Amniotic epithelial cell (primary cell): ENCODE results near the gene CUL4A.

ENCODE experiments used
- DNase-seq: peaks from one replicate; pipeline ENCODE4 v3.0.0-alpha.2; 2010; ENCODE audit warnings: low read depth

The CUL4A gene

DNA sequence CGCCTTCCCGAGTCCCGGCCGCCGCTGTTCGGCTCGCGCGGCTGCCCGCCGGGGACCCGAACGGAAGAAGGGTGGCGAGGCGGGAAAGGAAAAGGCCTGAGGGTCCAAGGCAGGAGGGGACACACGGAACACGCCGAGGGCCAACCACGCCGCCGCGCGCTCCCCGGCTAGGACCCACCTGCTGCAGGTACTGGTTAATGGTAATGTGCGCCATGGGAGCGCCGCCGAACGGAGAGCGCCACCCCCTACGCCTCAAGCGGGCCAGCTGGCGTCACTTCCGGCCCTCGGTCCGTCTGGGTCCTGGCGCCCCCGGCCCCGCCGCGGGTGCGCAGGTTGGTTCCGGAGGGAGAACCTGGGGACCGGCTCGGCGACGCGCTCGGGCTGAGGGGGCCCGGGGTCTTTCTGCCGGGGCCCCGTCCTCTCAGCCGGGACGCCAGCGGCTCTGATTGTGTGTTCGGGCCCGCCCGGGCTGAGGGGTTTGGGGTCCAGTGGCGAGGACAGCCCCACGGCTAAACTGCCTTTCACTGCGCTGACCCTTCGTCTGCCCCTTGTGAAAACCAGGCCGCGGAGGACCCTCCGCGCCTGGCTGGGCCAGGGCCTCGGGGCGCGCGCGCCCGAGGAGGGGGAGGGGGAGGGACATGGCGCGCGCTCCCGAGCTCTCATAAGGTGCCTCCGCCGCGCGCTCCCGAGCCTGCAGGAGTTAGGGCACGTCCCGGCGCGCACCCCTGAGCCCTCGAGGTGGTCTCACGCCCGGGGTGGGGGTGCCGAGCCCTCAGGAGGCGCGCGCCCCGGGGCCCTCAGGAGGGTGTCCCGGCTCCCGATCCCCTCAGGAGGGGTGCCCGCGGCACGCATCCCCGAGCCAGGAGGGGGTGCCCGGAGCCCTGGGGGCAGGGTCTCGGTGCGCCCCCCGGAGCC is 735 bp upstream of the CUL4A start, which contains the start of gene PCID2:
Gene PCID2, minus strand, starts transcription at position 249 of the 915 bp plus-strand sequence. Its CDS starts 35 bp downstream, at position 214.
- DNase-seq: peak; percentile 79

DNA sequence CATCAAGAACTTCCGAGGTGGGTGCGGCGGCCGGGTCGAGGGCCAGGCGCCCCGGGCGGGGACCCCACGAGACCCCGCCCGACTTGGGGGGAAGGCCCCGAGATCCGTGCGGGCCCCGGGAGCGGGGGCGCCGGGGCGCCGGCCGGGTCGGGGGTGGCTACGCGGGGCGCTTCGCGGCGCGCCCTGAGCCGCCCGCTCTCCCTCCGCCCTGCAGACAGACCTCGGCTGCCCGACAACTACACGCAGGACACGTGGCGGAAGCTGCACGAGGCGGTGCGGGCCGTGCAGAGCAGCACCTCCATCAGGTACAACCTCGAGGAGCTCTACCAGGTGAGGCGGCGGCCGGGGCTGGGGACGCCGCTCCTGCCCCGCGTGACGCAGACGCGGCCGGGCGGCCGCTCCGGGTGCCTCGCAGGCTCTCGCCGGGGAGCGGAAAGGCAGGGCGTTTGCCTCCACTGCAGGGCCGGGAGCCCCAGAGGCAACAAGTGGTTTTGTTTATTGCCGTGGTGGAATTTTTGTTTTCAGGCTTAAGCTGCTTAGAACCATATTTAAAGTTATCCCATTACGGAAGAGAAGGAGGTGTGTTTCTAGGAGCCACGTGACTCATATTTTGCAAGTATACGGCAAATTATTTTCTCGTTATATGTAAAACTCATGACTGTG is 477 bp downstream of the CUL4A start:
- DNase-seq: peak; percentile 55

DNA sequence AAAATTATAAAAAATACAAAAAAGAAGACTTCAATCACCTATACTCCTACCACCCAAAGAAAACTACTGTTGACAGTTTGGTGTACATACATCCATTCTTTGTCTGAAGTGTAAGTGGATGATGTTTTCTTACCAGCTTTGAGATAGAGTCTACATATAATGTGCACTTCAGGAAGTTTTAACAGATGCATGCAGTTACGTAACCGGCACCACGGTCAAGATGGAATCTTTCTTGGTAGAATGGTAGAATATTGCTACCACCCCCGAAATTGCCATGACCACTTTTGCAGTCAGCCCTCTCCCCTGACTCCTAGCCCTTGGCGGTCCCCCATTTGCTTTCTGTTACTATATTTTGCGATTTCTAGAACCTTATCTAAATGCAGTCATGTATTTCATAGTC is 1.4 kb downstream of the CUL4A start:
- no peak for DNase-seq

DNA sequence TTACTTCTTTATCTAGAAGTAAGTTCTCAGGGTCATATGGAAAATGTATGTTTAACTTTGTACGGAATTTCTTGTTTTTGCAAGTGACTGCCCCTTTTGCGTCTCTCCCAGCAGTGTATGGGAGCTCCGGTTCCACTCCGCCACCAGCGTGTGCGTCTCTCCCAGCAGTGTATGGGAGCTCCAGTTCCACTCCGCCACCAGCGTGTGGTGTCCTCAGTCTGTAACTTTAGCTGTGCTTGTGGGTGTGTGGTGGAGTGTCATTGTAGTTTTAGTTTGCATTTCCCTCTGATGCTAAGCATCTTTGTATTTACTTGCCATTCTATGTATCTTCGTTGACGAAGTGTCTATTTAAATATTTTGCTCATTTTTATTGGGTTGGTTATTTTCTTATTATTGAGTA is 2.4 kb downstream of the CUL4A start:
- DNase-seq: no peak

DNA sequence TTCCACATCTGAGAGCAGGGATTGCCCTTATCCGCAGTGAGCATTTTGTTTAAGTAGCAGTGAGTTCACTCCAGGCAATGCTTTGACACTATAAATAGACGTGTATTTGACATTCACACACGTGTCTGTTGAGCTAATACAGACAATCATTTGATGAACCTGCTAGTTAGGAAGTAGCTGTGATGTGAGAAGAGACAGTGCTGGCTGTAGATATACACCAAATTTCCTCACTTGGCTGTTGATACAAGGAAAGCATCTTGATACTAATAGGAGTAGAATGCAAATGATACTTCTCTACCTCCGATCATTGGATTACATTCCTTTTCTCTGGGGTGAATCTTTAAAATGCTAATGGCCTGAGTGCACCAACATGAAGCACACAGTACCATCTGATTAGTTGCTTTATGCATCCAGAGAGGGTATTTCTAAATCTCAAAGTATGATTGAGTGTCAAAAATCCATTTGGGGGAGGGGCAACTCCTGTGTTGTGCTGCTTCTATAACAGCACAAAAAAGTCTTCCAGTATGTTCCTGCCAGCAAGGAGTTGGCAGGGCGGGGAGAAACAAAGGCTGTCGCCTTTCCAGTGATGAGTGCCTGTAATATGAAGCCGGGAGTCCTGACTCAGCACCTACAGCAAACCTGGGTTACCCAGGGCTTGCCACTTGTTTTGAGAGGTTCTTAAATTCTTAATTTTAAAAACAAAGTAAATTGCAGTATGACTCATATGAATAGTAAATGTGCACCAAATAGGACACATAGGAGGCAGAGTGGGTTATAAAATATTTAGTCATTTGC is 7.0 kb downstream of the CUL4A start:
- peak; percentile 56 for DNase-seq

DNA sequence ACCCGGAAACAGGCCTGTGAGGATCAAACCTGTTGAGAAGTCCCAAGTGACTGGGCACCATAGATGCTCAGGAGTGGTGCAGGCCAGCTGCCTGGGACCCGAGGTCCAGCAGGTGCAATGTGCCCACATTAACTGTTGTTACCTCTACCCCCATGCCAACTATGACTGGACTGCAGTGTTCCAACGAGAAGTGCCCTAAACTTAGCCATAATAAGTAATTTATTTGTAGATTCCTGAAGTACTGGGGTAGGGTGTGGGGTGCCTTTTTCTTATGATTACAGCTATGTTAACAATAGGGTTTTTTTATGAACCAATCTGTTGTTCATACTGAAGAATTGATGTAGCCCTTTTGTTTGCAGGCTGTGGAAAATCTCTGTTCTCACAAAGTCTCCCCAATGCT is 9.2 kb downstream of the CUL4A start:
- no peak for DNase-seq

DNA sequence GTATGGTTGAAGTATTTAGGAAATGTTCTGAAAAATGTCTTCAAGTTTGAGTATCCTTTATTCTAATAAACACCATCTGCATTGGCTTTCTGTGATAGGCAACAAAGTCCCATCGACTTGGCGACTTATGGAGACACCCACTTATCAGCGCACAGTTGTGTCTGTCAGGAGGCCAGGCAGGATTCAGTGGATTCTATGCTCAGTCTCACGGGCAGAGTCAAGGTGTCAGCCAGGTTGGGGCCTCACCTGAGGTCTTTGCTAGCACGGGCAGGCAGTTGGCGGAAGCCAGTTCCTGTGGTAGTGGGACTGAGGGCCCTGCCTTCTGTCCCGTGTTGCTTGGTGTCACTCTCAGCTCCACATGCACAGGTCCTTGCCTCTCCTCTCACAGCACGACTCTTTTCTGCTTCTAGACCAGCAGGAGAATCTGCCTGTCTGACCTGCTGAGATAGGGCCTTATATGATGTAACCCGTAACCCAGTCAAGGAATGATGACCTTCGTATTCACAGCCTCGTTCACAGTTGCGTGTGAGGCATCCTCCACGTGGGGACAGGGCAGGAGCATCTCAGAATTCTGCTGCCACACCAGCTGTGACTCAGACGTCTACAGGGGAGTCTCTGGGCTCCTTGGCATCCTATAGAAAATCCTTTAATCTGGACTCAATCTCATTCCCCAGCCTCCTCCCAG is 10.0 kb downstream of the CUL4A start:
- peak; percentile 61 for DNase-seq

DNA sequence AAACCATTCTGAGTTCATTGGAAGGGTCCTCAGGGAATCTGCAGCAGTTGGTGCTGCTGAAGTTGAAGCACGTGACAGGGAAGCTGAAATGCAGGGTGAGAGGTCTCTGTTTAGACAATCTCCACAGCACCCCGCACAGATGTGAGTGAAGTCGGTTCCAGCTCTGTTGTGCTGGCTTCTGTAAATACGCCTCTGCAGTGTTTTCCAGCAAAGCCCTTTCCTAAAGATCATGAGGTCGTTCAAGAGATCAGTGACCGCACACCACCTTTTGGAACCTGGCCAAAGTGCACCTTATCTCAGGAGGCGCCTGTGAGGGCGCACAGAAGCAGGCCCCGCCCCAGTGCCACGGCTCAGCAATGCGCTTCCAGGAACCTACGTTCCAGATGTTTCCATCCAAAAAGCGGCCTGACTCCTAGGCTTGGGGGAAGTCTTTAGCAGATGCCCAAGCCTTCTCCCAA is 10.8 kb downstream of the CUL4A start:
- peak; percentile 10 for DNase-seq

DNA sequence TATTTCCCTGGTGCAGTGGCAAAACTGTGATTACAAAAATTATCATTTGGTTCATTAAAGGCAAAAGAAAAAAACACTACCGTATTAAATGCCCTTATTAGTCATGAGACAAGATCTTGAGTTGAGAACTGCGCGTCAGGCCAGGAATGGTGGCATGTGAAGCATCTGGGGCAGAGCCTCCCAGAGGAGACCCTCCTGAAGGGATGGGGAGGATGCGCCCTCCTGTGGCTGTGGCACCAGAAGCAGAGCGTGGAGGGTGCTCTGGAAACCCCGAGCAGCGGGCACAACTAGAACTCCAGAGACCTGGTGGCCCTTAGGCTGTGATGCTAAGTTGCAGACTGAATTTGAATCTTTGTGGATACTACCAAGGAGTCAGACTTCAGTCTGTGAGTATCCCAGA is 11.5 kb downstream of the CUL4A start:
- DNase-seq: peak; percentile 32

DNA sequence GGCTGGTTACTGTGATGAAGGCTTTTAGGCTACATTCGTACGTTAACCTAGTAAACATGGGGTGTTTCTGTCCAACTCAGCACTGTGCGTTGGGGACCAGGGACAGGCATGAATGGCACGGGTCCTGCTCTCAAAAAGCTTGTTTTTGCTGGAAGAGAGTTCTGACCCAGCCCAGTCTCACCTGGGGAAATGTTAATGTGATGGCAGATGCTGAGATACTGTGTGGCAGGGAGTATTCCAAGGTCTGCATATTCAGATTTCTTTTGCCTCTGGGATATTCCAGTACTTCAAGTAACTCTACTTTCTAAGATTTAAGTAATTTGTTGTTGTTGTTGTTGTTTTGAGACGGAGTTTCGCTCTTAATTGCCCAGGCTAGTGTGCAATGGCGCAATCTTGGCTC is 13.7 kb downstream of the CUL4A start:
- DNase-seq: no peak

DNA sequence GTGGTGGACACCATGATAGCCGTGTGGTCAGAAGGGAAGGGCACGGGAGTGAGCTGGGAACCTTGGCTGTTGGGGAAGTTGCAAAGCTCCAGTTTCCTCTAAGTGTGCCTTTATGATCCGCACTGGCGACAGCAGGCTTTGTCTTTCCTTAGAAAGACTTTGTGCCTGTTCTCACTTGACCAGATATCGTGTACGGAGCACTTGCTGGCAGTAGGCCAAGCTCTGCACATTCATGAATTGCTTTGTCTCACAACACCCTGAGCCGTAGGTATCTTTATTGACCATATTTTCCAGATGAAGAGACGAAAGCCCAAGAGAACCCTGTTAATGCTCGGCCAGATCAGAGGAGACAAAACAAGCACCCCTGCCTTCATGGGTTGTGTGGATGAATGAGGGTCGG is 15.1 kb downstream of the CUL4A start:
- DNase-seq: no peak

DNA sequence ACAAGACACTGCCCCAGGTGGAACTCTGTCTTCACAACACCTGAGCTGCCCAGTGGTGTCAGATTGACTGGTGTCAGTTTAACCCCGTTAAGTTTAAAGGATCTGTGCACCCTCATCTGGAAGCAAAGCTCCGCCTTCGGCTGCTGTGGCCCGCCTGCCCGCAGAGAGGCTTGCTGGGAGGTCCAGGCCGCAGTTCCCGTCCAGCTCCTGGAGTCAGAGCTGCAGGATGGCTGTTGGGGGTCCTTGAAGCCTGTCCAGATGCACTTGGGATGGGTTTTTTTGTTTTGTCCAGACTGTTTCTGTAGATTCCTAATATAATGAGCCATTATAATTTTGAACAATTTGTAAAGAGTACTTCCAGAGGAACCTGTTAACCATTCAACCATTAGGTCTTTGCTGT is 16.1 kb downstream of the CUL4A start:
- no peak for DNase-seq

DNA sequence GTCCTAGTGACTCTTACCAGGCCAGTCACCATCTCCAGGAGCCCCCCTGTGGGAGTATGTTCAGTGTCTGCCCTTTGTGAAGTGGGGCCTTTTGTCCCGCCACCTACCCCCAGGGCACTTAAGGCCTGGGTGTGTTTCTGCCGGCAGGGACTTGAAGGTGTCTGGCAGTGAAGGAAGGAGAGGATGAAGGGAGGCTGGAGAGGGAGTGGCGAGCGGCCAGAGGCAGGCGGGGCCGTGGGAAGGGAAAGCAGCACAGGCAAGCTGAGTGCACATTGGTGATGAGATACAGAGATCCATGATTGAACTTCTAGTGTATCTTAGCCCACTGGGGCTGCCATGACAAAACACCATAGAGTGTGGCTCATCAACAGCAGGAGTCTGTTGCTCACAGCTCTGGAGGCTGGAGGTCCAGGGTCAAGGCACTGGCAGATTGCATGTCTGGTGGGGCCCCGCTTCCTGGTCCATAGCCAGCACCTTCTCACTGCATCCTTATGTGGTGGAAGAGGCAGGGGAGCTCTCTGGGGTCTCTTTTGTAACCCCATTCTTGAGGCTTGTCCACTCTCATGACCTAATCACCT is 17.5 kb downstream of the CUL4A start:
- DNase-seq: no peak

DNA sequence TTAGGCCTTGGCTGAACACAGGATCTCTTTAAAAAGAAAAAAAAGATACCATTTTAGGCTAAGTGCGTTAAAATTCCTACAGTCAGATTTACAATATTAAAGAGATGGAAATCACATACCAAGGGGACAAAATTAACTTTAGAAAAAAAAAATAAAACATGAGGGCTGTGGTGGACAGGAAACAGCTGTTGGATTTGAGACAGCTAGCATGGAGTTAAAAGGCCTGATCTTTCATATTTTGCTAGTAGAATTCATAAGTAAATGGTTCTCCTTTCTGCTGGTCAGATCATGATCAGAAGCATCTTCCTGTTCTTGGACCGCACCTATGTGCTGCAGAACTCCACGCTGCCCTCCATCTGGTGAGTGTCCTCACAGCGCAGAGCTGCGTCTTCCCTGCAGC is 19.7 kb downstream of the CUL4A start:
- DNase-seq: no peak

DNA sequence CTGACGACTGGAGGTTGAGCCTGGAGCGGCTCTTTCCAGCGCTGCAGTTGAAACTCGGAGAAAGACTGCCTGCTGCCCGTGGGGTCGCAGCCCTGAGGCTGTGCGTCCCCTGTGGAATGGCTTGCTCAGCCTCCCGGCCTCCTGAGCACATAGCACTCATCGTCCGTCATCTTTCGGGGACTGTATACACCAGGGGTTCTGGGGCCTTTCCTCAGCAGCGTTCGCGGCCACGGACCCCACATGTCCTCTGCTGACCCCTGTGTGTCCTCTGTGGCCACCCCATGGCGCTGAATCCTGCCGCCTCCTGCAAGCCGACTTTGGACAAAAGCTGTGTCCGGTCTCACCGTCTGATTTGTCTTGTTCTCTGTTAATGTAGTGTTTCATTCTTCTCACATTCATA is 20.4 kb downstream of the CUL4A start:
- DNase-seq: no peak

DNA sequence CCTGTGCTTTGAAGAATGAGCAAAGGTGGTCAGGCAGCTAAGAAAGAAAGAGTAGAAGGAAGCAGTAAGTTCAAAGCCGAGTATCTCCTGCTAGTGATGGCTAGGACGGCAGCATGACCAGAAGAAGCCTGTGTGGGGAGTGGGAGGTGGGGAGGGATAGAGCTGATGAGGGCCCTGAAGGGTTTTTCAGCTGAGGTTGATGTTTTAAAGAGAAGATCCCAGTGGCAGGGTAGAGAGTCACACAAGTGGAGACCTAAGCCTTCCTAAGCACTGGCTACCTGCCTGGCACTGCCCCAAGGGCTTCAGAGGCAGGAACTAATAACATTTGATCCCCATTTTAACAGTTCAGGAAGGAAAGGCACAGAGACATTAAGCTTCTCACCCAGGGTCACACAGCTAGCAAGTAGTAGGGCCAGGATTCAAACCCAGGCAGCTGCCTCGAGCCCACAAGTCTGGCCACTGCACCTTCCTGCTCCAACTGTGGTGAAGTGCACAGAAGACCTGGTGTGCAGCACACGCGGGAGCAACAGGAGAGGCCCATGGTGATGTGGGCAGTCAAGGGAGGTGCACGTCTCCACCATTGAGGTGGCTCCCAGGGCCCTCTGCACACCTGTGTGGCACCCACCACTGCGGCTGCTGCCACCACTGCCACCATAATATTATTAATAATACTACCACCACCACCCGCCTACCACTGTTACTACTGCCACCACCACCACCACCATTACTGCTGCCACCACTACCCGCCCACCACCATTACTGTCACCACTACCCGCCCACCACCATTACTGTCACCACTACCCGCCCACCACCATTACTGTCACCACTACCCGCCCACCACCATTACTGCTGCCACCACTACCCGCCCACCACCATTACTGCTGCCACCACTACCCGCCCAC is 22.1 kb downstream of the CUL4A start:
- DNase-seq: no peak

DNA sequence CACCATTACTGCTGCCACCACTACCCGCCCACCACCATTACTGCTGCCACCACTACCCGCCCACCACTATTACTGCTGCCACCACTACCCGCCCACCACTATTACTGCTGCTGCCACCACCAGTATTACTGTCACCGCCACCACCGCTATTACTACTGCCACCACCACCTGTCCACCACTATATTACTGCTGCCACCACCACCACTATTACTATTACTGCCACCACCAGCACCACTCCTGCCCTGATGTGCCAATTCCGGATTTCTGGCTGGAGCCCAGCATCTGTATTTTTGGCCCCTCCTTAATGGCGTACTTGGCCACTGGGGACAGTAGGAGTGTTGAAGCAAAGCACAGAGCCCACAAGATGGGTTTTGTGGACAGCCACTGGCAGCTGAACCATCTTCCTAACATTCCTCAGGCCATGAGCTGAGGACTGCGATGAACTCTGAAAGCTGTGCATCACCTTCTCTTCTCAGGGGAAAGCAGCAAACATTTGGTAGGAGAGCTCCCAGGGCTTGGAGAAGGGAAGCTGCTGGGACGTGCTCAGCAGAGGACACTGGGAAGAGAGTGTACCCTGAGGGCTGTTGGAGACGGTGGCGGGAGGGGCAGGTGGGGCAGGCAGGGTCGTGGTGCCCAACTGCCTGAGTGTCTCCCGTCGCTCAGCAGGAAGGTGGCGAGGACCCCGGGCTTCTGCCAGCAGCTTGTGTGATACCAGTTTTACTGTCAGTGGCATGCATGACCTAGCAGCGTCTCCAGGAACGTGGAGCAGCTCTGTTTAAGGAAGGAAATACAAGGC is 23.0 kb downstream of the CUL4A start:
- DNase-seq: no peak

DNA sequence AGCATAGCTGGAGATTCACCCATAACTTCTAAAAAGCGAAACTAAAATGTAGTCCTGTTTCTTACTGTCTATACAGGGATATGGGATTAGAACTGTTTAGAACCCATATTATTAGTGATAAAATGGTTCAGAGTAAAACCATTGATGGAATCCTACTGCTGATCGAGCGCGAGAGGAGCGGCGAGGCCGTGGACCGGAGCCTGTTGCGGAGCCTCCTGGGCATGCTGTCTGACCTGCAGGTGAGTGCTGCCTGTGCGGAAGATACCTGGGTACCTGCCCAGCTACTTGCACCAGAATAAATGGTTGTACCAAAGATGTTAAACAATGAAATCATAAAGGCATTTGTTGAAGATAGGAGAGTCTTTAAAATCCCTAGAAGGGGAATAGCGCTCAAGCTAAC is 23.7 kb downstream of the CUL4A start:
- DNase-seq: no peak

DNA sequence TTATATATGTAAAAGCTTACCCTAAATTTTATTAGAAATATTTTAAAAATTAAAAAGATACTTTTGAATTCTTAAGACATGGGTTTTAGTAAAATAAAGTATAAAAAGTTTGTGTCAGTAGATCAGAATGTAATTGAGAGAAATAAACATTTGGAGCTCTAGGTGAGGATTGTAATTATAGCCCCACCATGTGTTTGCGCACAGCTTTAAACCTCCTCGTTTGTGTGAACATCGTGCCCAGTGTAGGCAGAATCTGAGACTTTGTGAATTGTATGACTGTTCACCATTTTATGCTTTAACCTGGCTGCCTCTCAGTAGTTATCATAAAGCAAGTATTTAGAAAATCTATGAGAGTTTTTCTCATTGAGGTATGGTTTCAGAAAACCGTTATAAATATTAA is 29.1 kb downstream of the CUL4A start:
- DNase-seq: no peak

DNA sequence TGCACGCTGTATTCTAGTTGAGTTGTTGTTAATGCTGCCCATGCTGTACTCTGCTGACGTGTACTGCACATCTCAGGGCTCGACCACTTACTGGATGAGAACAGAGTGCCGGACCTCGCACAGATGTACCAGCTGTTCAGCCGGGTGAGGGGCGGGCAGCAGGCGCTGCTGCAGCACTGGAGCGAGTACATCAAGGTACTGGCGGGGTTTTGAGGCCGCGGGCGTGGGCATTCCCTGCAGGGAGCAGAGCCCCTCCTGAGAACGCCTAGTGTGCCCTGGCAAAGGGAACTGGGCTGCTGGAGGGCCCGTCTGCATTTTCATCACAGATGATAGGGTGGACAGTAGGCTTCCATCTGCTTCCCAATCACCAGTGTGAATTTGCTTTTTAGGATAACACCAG is 29.9 kb downstream of the CUL4A start:
- DNase-seq: no peak
